HFFc6 (cell line): Measurements from ENCODE around the gene VSX1. TPM values are rescaled to one million over a fixed set of nuclear protein-coding genes. Genes with fewer than 3 reads are reported as not detected.

ENCODE experiments used
- DNase-seq: peaks from one replicate; pipeline ENCODE4 v3.0.0-alpha.2; 2018
- H3K27ac Mint-ChIP-seq: 2 replicates; pipeline ENCODE4 v1.8.0; 2020; ENCODE audit warnings: mild to moderate bottlenecking, mixed read lengths
- H3K27me3 Mint-ChIP-seq: 2 replicates; pipeline ENCODE4 v1.8.0; 2021; ENCODE audit warnings: mild to moderate bottlenecking, moderate library complexity, mixed read lengths; ENCODE audit not compliant: insufficient read depth
- H3K36me3 Mint-ChIP-seq: 2 replicates; pipeline ENCODE4 v1.8.0; 2021; ENCODE audit warnings: low read depth, mixed read lengths
- H3K4me1 Mint-ChIP-seq: 2 replicates; pipeline ENCODE4 v1.8.0; 2020; ENCODE audit warnings: low read depth, mixed read lengths
- H3K4me3 Mint-ChIP-seq: 2 replicates; pipeline ENCODE4 v1.8.0; 2020; ENCODE audit warnings: mild to moderate bottlenecking, moderate library complexity, mixed read lengths
- H3K9me3 Mint-ChIP-seq: 2 replicates; pipeline ENCODE4 v1.8.0; 2020; ENCODE audit warnings: mild to moderate bottlenecking, mixed read lengths
- CTCF ChIP-seq: fragments of 200-600 bp; sonication (generic); IDR thresholded peaks from 2 replicates; pipeline ENCODE4 v1.5.0; 2021; ENCODE audit warnings: antibody characterized with exemption, mild to moderate bottlenecking
- total RNA-seq, 6 experiments: library from RNA; stranded (reverse); fragmentation: NEBNext Ultra II Directional; extraction: Animal tissue kit (Norgen Biotek cat#: 25700); gene quantifications; 2 replicates in 1 of 6; 3 replicates in 5 of 6; pipeline ENCODE4 v1.2.3, GENCODE V29; 2021

Gene VSX1
- total RNA-seq, 6 experiments from 2014 or later = not detected

DNA sequence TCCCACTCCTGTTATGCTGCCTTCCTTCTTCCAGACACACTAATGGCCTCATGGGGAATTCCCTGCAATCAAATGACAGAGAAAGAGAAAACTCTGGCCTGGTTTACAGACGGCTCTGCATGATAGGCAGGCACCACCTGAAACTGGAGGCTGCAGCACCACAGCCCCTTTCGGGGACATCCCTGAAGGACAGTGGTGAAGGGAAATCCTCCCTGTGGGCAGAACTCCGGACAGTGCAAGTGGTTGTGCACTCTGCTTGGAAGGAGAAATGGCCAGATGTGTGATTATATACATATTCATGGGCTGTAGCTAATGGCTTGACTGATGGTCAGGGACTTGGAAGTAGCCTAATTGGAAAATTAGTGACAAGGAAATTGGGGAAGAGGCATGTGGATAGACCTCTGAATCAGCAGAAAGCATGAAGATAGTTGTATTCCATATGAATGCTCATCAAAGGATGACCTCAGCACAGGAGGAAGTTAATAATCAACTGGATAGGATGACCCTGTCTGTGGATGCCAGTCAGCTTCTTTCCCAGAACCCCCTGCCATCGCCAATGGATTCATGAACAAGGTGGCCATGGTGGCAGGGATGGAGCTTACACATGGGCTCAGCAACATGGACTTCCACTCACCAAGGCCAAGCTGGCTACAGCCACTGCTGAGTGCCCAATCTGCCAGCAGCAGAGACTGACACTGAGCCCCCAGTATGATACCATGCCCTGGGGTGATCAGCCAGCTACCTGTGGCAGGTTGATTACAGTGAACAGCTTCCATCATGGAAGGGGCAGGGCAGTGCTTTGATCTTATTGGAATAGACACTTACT lies 44.5 kb upstream of the VSX1 start:
- no peak for DNase-seq
- no peaks in the 10 kb centered on the region for H3K36me3 Mint-ChIP-seq
- peaks cover 10% of the 10 kb centered on the region for H3K27me3 Mint-ChIP-seq

DNA sequence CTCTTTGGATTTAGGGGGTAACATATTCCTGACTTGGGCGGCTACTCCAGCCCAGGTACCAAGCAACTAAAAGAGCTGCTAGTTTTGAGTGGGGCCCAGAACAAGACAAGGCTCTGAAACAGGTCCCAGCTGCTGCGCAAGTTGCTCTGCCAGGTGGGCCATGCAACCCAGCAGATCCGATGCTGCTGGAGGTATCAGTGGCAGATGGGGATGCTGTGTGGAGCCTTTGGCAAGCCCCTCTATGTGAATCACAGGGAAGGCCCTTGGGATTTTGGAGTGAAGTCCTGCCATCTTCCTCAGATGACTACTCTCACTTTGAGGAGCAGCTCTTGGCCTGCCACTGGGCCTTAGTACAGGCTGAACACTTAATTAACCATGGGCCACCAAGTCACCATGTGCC lies 43.7 kb upstream of the VSX1 start:
- H3K4me3 Mint-ChIP-seq = no peak overlapping the region
- no peak overlapping the region for H3K27ac Mint-ChIP-seq
- no peak for TF ChIP-seq CTCF
- peaks cover 10% of the 10 kb centered on the region for H3K27me3 Mint-ChIP-seq
- H3K9me3 Mint-ChIP-seq = no peaks in the 10 kb centered on the region
- no peaks in the 10 kb centered on the region for H3K4me1 Mint-ChIP-seq
- DNase-seq = no peak
- no peaks in the 10 kb centered on the region for H3K36me3 Mint-ChIP-seq

More for the DNA sequence above, 44.5 kb upstream of the VSX1 start:
- Mint-ChIP-seq H3K4me1 (no peaks in the 10 kb centered on the region), H3K27ac (no peak overlapping the region), H3K9me3 (no peaks in the 10 kb centered on the region), H3K4me3 (no peak overlapping the region)
- TF ChIP-seq CTCF = no peak

DNA sequence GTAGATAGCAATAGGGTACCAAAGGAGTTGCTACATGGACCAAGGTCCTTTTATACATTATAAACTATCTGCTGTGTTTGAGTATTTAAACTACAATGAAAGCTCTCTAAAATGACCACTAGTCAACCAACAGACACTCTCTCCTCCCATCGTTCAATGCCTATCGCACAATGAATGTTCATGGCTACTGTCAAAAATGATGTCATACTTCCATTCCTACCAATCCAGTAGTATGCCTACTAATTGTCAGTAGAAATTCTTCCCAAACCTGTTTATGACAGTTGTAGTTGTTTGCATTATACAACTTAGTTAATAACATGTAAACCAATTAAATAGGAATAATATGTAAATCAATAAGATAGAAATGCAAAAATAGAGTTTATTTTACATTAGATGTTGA lies 39.0 kb upstream of the VSX1 start:
- H3K27me3 Mint-ChIP-seq = peaks cover 17% of the 10 kb centered on the region
- no peak for TF ChIP-seq CTCF
- H3K4me1 Mint-ChIP-seq = no peaks in the 10 kb centered on the region
- H3K9me3 Mint-ChIP-seq = no peaks in the 10 kb centered on the region
- H3K27ac Mint-ChIP-seq = no peak overlapping the region
- H3K36me3 Mint-ChIP-seq = no peaks in the 10 kb centered on the region
- H3K4me3 Mint-ChIP-seq = no peak overlapping the region
- DNase-seq = no peak

- H3K4me3 Mint-ChIP-seq = no peak overlapping the region
- H3K27ac Mint-ChIP-seq = no peak overlapping the region
- H3K36me3 Mint-ChIP-seq = no peaks in the 10 kb centered on the region
These were observed 38.5 kb upstream of the VSX1 start for GRCh38 chr20:25120457-25120856.

GRCh38 chr20:25118529-25118928 lies 36.6 kb upstream of the VSX1 start:
- no peak overlapping the region for H3K27ac Mint-ChIP-seq
- H3K36me3 Mint-ChIP-seq = no peaks in the 10 kb centered on the region
- H3K9me3 Mint-ChIP-seq = no peaks in the 10 kb centered on the region
- no peak for DNase-seq
- no peaks in the 10 kb centered on the region for H3K4me1 Mint-ChIP-seq
- TF ChIP-seq CTCF = no peak
- peaks cover 16% of the 10 kb centered on the region for H3K27me3 Mint-ChIP-seq
- no peak overlapping the region for H3K4me3 Mint-ChIP-seq

More at GRCh38 chr20:25120457-25120856, 38.5 kb upstream of the VSX1 start:
- no peaks in the 10 kb centered on the region for H3K4me1 Mint-ChIP-seq
- DNase-seq = no peak
- H3K9me3 Mint-ChIP-seq = no peaks in the 10 kb centered on the region
- peaks cover 20% of the 10 kb centered on the region for H3K27me3 Mint-ChIP-seq
- TF ChIP-seq CTCF = no peak
